Measurements from ENCODE around the gene RGS2. TPM values are rescaled to one million over a fixed set of nuclear protein-coding genes. Genes with fewer than 3 reads are reported as not detected.

RGS2 gene
- total RNA-seq, 1 donor from 2014 or later: 49.0 TPM

DNA sequence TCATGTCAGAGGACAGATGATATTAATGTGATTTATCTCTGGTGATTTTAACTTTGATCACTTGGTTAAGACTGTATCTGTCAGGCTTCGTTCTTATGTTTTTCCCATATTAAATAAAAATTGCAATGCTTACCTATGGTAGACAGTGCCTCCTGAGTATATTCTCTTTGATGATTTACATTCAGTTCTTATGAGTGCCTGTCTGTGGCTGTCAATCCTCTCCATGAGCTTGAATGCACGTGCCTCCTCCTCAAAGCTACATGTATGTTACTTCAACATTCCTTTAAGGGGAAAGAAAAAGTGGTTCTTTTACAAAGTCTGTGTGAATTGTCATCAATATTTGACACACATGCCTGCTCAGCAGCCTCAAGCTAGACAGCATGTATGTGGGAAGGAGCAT lies 44.2 kb upstream of the RGS2 start:
- H3K4me1 ChIP-seq: no peaks in the 10 kb centered on the region
- H3K9me3 ChIP-seq: no peaks in the 10 kb centered on the region
- no peak overlapping the region for H3K4me3 ChIP-seq
- no peak for DNase-seq
- no peaks in the 10 kb centered on the region for H3K27me3 ChIP-seq
- H3K27ac ChIP-seq: no peak overlapping the region
- intact Hi-C loops (cut with DNase I): no loop called here
- ATAC-seq: no peak
- no peaks in the 10 kb centered on the region for H3K36me3 ChIP-seq
- TF ChIP-seq CTCF (IDR thresholded peaks at IDR 0.05): no peak

- Histone ChIP-seq H3K4me1 (no peaks in the 10 kb centered on the region), H3K27me3 (no peaks in the 10 kb centered on the region), H3K9me3 (no peaks in the 10 kb centered on the region), H3K4me3 (no peak overlapping the region), H3K36me3 (no peaks in the 10 kb centered on the region), H3K27ac (no peak overlapping the region)
- DNase-seq: no peak
- intact Hi-C loops (cut with DNase I): no loop called here
- no peak for TF ChIP-seq CTCF (IDR thresholded peaks at IDR 0.05)
- ATAC-seq: no peak
These were observed 42.7 kb upstream of the RGS2 start for GRCh38 chr1:192766009-192766625.

DNA sequence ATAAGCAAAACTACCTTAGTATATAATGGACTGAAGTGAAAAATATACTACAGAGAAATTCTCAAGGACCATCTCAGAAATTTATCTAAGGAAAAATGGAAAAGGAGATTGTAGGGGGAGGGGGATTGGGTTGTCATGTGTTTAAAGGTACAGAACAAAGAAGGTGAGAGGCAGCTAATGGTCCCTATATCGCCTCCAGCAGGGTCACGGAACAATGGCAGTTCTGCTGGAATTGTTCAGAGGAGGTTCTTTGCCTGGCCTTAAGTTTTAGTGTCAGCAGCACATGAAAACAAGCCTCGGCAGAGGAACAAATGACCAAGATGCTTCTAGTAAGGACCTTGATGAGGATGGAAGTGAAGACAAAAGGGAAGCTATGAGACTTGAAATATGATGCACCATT lies 42.0 kb upstream of the RGS2 start:
- Histone ChIP-seq H3K27me3 (no peaks in the 10 kb centered on the region), H3K4me3 (no peak overlapping the region), H3K9me3 (no peaks in the 10 kb centered on the region), H3K36me3 (no peaks in the 10 kb centered on the region), H3K27ac (no peak overlapping the region), H3K4me1 (no peaks in the 10 kb centered on the region)
- ATAC-seq: no peak
- TF ChIP-seq CTCF (IDR thresholded peaks at IDR 0.05): no peak
- no peak for DNase-seq
- intact Hi-C loops (cut with DNase I): no loop called here

DNA sequence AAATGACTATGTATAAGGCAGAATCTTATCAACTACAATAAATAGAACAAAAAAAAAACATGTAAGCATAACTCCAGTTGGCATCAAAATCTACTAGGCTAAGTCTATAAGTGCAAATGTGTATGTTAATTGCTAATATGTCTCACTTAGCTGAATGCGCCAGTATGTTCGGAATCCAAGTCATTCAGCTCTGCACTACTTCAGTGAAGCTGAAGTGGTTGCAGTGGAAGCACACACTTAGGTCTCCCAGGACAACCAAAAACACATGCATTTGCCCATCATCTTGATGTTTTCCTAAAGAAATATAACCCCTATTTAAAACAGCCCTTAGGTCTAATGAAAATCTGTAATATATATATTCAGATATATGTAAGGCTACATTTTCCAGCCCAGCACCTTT lies 41.0 kb upstream of the RGS2 start:
- intact Hi-C loops (cut with DNase I): no loop called here
- Histone ChIP-seq H3K27me3 (no peaks in the 10 kb centered on the region), H3K36me3 (no peaks in the 10 kb centered on the region), H3K4me3 (no peak overlapping the region), H3K4me1 (no peaks in the 10 kb centered on the region), H3K9me3 (no peaks in the 10 kb centered on the region), H3K27ac (peak overlapping the region; percentile 53)
- ATAC-seq: peak; percentile 81
- TF ChIP-seq CTCF (IDR thresholded peaks at IDR 0.05): no peak
- DNase-seq: no peak

DNA sequence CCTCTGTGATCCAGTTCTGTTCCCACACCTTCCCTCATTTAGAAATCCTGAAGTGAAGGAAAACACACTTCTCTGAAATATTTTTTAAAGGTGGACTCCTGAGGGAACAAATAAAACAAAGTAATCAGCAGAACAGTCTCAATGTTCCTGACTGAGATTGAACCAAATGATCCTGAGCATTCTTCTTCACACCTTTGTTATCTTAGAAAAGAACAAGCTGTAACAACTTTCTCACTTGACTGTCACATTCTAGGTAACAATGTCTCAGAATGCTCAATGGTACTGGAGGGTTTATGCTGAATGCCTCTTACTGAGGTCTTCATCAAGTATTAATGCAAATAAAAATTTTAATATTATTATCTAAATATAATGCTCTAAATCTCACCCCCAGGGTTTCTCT lies 40.4 kb upstream of the RGS2 start:
- intact Hi-C loops (cut with DNase I): no loop called here
- no peak for TF ChIP-seq CTCF (IDR thresholded peaks at IDR 0.05)
- H3K4me3 ChIP-seq: no peak overlapping the region
- no peaks in the 10 kb centered on the region for H3K4me1 ChIP-seq
- H3K36me3 ChIP-seq: no peaks in the 10 kb centered on the region
- ATAC-seq: peak; percentile 17
- no peak for DNase-seq
- no peaks in the 10 kb centered on the region for H3K27me3 ChIP-seq
- peak overlapping the region; percentile 53 for H3K27ac ChIP-seq
- no peaks in the 10 kb centered on the region for H3K9me3 ChIP-seq

- intact Hi-C loops (cut with DNase I): no loop called here
- H3K9me3 ChIP-seq: no peaks in the 10 kb centered on the region
- H3K4me1 ChIP-seq: no peaks in the 10 kb centered on the region
- ATAC-seq: no peak
- no peak overlapping the region for H3K4me3 ChIP-seq
- no peaks in the 10 kb centered on the region for H3K27me3 ChIP-seq
- no peak for TF ChIP-seq CTCF (IDR thresholded peaks at IDR 0.05)
- H3K36me3 ChIP-seq: no peaks in the 10 kb centered on the region
- no peak overlapping the region for H3K27ac ChIP-seq
- DNase-seq: no peak
These were observed 37.5 kb upstream of the RGS2 start for GRCh38 chr1:192771341-192771740.

Data from upper lobe of right lung (tissue), 1 donor.